HG02943 (cell line): ENCODE data around the gene ARHGEF11.
"Not testable (repeated sequence)": the region's sequence is repeated elsewhere in the genome, so short reads cannot be mapped to it uniquely, and the experiment has no call there.

Experiments
- ATAC-seq: cut with Tn5 transposase; IDR thresholded peaks from one replicate; pipeline ENCODE4 v1.9.1; 2021; ENCODE audit warnings: mild to moderate bottlenecking, low read depth, moderate library complexity; ENCODE audit not compliant: unreplicated experiment

ARHGEF11 gene

GRCh38 chr1:157056269-157056668 is 10.7 kb upstream of the ARHGEF11 start:
- ATAC-seq, result no peak

DNA sequence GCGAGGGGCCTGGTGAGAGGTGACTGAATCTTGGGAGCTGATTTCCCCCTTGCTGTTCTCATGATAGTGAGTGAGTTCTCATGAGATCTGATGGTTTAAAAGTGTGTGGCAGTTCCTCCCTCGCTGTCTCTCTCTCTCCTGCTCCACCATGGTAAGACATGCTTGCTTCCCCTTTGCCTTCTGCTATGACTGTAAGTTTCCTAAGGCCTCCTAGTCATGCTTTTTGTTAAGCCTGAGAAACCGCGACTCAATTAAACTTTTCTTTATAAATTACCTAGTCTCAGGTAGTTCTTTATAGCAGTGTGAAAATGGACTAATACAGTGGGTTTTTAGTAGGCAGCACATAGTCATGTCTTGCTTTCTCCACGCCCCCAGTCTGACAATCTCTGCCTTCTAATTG is 10.2 kb upstream of the ARHGEF11 start:
- not testable (repeated sequence) for ATAC-seq

GRCh38 chr1:157050836-157051235 is 5.3 kb upstream of the ARHGEF11 start:
- ATAC-seq, result no peak

DNA sequence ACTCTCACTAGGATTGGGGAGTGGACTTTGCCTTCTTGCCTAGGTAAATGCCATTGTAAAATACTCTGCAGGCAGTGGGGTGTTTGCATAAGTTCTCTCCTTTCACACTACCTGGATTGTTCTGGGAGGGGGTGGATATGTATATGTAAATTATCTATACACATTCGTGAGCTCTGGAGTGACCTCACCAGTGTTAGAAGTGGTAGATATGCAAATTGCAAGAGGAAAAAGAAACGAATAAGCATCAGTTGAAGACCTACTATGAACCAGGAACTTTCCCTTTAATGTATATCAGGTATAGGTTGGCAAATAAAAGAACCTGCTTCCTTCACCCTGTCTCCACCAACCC is 1.5 kb upstream of the ARHGEF11 start:
- no peak for ATAC-seq

GRCh38 chr1:157044326-157044725 is 1.2 kb downstream of the ARHGEF11 start:
- ATAC-seq, result no peak

DNA sequence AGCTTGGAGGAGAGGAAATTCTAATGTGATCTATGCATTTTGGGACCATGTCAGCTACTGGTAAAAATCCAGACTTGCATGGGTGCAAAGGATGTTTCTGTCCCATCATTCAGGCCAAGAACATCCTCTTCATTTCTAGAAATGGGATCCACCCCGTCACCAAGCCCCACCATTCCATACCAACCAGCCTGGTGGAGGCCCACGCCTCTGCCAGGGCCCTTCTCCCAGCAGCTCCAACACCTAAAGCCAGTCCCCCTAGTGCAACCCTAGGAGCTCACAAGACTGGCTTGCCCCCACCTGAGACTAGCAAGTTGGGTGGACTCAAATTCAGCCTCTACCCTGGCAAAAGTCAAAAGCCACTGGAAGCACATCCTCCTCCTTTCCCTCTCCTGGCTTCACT is 1.9 kb downstream of the ARHGEF11 start:
- ATAC-seq, result no peak

DNA sequence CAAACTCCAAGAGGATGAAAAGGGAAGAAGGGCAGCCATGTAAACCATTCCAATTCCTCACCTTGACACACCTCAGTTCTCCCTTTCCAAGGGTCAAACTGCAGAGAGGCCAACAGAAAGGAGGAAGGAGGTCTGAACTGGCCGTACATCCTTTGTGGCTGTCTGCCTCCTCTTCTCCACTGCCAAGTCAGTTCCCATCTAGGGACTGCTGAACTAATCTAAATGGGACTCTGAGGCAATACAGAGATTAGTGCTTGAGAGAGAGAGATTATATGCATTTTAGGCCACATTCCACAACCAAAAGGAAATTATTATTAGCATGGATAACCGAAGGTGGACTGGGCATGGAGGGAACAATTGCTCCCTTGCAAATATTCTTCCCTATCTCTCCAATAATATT is 2.7 kb downstream of the ARHGEF11 start:
- no peak for ATAC-seq

GRCh38 chr1:157040802-157041201 is 4.7 kb downstream of the ARHGEF11 start:
- no peak for ATAC-seq

GRCh38 chr1:157035121-157035520 is 10.4 kb downstream of the ARHGEF11 start:
- ATAC-seq, result no peak

GRCh38 chr1:157034137-157034800 is 11.3 kb downstream of the ARHGEF11 start:
- no peak for ATAC-seq

DNA sequence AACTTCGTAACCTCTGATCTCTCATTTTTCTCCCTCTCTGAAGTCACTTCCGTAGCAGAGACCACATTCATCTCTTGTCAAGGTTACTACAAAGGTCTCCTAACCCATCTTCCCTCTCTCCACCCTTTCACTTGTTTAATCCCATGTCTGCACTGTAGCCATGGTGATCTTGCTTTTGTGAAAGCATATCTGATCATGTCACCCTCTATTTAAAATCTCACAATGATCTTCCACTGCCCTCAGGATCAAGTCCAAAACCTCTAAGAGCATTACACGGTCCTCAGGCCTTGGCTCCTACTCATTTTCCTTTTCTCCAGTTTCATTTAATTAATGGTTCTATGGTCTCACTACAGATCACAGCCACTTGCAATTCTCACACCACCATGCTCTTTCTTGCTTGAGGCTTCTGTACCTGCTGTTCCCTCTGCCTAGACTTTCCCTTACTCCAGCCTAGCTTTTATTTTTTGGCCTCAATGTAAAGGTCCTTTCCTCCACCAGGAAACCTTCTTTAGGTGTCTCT is 12.1 kb downstream of the ARHGEF11 start:
- no peak for ATAC-seq

DNA sequence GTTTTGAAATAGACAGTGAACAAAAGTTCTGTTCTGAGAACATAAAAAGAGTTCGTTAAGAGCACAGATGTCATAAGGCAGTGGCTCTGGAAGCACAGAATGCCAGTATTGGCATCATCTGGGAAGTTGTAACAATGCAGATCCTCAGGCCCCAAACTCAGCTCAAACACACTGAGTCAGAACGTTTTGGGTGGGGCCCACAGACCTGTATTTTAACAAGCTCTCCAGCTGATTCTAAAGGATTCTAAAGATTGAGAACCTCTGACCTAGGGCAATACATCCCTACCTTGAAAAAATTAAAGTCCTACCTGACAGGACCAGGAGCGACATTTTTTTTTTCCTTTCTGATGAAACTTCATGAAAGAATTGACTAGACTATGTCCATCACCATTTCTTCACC is 13.2 kb downstream of the ARHGEF11 start:
- no peak for ATAC-seq

DNA sequence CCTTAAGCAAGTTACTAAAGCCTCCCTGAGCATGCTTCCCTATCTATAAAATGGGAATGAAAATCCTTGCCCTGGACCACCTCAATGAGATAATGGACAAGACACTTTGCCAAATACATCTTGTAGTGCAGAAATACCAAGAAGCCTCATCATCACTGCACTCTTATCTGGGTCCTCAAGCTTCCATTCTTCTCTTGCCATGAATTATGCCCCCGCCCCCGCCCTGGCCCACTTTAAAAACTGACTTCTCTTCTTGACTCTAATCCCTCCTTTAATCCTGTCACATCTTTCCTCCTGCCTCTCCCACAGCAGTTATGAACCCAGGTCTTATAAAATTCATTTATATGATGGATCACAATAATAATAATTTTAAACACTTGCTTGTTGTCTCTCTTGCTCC is 14.8 kb downstream of the ARHGEF11 start:
- ATAC-seq, result no peak

DNA sequence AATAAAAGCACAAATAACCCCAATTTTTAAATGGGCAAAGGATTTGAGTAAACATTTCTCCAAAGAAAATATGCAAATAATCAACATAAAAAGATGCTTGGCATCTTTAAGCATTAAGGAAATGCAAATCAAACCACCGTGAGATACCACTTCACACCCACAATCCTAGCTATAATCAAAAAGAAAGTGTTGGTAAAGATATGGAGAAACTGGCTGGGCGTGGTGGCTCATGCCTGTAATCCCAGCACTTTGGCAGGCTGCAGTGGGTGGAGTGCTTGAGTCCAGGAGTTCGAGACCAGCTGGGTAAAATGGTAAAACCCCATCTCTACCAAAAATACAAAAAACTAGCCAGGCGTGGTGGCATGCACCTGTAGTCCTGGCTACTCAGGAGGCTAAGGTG is 16.9 kb downstream of the ARHGEF11 start:
- no peak for ATAC-seq

DNA sequence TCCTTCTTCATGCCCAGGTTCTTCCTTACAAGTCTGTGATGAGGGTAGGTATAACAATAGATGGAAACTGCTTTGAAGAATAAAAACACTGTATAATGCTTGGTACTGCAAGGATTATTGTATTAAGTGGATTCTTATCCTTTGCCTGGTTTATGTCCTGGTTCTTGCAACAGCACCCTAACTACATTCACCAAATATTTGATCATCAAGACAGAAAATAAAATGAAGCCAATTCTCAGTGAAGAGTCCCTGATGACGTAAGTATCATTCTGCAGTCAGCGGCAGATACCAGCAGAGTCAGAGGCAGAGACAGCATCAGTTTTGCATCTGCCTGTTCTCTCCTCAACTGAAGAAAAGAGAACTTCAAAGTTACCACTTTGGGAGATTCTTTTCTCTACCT is 19.7 kb downstream of the ARHGEF11 start:
- no peak for ATAC-seq

DNA sequence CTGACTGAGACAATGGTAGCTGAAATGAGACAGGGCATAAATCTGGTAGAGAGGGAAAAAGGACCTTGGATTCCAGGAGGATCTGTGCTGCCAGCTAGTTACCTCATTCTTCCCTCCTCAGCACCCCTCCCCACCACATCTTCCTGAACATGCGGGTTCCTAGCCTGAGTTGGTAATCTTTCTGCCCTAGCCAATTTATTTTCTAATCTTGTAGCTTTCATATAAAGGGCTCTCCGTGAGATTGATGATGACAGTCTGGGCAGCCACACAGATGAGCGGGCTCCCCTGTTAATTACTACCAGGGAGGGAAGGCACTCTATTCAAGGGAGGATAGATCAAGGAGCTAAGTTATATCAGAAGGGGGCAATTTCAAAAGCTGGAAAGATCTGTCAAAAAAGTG is 20.2 kb downstream of the ARHGEF11 start:
- ATAC-seq, result no peak

DNA sequence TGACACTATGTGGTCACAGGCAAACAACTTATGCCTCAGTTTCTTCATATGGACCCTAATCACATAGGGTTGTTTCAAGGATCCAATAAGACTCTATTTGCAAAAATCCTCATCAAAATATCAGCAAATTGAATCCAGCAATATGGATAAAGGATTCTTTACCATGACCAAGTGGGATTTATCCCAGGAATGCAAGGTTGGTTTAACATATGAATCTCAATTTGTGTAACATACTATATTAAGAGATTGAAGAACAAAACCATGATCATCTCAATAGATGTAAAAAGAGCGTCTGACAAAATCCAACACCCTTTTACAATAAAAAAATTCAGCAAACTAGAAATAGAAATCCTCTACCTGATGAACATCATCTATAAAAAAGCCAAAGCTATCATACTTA is 23.9 kb downstream of the ARHGEF11 start:
- ATAC-seq, result no peak

DNA sequence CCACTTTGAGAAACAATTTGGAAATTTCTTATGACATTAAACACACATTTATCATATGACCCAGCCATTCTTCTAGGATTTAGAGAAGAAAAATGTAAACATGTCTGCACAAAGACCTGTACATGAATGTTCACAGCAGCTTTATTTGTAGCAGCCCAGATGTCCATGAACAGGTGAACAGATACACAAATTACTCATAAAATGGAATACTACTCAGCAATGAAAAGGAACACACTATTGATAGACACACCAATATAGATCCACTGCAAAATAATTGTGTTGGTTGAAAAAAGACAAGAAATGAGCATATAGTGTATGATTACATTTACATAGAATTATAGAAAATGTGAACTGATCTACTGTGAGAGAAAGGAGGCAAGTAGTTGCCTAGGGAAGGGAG is 26.1 kb downstream of the ARHGEF11 start:
- no peak for ATAC-seq

DNA sequence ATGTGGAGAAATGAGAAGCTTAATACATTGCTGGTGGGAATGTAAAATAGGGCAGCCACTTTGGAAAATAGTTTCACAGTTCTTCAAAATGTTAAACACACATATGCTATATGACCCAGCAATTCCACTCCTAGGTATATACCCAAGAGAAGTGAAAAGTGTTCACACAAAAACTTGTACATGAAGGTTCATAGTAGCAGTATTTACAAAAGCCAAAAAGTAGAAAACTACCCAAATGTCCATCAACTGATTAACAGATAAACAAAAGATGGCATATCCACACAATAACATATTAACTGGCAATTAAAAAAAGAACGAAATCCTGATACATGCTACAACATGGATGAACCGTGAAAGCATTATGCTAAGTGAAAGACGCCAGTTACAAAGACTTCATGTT is 33.7 kb downstream of the ARHGEF11 start:
- no peak for ATAC-seq

DNA sequence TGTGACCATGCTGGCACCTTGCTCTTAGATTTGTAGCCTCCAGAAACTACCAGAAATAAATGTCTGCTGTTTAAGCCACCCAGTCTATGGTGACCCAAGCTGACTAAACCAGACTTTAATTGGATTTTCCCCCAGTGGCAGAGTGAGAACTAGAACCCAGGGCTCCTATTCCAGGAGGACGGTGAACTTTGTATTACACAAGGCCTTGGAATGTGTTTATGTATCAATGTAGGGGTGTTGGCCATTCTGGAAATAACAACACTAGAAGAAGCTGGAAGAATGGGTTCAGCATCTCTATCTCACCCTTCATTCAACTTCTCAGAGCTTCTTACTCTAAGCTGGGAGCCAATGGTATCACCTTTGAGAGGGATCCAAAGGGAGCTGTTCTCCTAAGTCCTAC is 37.0 kb downstream of the ARHGEF11 start:
- no peak for ATAC-seq

DNA sequence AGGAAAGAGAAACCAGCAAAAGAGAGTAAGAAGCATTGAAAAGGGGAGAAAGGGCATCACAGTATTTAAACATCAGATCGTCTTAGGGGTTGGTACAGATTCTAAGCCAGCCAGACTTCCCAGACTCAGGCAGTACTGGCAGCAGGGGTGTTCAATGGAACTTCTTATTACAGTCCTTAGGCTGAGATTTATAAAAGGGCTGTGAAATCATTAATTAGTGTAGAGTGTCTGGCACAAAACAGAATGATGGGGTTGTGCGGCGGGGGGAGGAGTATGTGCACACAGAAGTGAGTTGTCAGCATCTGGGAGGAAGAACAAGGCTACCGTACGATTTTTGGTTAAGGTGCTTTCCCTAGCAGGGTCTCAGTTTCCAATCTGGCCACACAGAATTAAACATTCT is 38.2 kb downstream of the ARHGEF11 start:
- ATAC-seq, result no peak

- no peak for ATAC-seq
These were observed 38.9 kb downstream of the ARHGEF11 start for GRCh38 chr1:157006676-157007075.

DNA sequence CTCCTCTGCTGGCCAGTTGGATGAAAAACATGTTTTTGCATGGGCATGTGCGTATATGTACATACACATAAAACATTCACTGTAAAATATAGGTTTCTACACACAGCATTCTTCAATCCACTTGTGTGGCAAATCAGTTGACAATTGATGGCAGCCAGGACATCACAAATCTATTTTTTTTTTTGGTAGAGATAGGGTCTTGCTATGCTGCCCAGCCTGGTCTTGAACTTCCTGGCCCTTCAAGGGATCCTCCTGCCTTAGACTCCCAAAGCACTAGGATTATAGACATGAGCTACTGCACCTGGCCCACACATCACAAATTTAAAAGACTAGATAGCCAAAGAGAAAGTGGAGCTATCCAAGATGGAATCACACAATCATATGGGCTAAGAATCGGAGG is 39.6 kb downstream of the ARHGEF11 start:
- ATAC-seq, result no peak
